Measurements from ENCODE around the gene HAND1.

The HAND1 gene

DNA sequence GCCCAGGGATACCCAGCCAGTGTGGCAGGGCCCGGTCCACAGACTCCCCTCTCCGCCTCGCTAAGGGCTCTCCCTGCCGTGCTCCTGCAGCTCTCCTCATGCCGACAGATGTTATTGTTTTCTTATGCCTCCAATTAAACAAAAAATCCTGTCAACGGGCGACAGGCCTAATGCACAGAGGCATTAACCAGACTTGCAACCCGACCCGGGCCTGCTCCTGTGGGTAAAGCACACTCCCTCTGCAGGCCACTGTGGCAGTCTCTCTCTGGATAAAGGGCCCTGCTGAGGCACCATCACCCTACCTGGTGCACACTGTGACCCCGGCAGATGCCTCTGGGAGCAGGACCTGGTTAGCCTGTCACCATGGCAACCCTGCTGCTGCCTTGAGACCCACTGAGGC lies 27.5 kb upstream of the HAND1 start:
- DNase-seq = no peak

DNA sequence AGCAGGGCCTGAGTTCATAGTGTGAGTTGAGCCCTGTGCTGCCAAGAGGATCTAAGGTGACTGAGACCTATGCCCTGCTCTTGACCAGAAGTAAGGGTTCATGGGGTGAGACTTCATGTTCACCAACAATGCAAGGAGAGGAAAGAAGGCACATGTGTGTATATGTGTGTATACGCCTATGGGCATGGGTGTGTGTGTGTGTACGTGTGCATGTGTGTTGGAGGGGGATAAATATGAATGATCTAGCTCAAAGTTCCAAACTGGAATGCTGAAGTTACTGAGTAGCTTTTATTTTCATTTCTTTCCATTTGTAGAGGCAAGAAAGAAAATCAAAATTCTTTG lies 25.6 kb upstream of the HAND1 start:
- no peak for DNase-seq

- DNase-seq = no peak
These were observed 24.2 kb upstream of the HAND1 start for GRCh38 chr5:154502180-154502579.

- no peak for DNase-seq
These were observed 23.5 kb upstream of the HAND1 start for GRCh38 chr5:154501566-154501965.

- no peak for DNase-seq
These were observed 21.0 kb upstream of the HAND1 start for GRCh38 chr5:154498994-154499393.

DNA sequence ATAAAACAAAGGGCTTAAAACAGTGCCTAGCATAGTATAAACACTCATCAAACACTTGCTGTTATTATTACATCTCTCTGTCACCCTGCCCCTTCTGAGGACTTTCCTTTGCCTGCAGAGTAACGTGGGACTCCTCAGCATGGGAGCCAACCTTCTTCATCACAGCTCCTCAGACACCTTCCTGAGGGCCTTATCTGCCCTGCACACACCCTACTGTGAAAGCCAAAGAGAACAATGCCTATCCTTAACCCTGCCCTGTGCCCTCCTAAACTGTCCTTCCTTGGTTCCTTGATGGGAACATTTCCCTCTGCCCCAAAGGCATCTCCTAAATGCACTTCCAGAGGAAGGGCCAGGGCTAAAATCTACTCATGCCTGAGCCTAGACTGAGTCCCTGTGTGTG lies 20.6 kb upstream of the HAND1 start:
- DNase-seq = no peak

DNA sequence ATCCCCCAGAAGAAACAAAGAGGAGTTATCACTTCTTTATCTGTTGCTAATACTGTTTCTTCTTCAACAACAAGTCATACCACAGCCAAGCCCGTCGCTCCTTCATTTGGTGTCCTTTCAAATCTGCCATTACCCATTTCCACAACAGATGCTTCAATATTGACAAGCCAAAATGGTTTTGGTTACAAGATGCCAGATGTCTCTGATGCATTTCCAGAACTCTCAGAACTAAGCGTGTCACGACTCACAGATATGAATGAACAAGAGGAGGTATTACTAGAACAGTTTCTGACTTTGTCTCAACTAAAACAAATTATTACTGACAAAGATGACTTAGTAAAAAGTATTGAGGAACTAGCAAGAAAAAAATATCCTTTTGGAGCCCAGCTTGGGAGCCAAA lies 16.0 kb upstream of the HAND1 start:
- no peak for DNase-seq

DNA sequence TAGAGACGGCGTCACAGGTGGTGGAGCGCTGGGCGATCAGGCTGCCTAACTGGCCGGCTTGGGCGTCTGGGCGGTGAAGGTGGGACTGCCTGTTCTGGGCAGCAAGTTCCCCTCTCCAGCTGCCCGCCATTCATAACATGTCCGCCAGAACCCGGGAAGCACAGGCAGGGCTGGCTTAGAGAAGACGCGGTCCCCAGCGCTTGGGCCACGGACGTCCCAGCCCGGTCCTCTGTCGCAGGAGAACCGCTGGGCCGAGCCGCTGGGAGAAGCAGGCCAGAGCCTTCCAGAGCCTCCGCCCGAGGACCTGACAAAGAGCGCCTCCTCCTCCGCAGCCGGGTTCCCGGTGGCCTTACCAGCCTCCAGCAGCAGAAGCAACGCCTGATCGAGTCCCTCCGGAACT lies 15.2 kb upstream of the HAND1 start:
- DNase-seq = no peak

- no peak for DNase-seq
These were observed 13.9 kb upstream of the HAND1 start for GRCh38 chr5:154491941-154492340.

- DNase-seq = no peak
These were observed 9.5 kb upstream of the HAND1 start for GRCh38 chr5:154487541-154487940.

- no peak for DNase-seq
These were observed 8.4 kb upstream of the HAND1 start for GRCh38 chr5:154486427-154486866.

- DNase-seq = no peak
These were observed 7.9 kb upstream of the HAND1 start for GRCh38 chr5:154485850-154486426.

GRCh38 chr5:154485096-154485491 lies 7.1 kb upstream of the HAND1 start:
- DNase-seq = no peak

GRCh38 chr5:154484393-154485095 lies 6.5 kb upstream of the HAND1 start:
- no peak for DNase-seq

DNA sequence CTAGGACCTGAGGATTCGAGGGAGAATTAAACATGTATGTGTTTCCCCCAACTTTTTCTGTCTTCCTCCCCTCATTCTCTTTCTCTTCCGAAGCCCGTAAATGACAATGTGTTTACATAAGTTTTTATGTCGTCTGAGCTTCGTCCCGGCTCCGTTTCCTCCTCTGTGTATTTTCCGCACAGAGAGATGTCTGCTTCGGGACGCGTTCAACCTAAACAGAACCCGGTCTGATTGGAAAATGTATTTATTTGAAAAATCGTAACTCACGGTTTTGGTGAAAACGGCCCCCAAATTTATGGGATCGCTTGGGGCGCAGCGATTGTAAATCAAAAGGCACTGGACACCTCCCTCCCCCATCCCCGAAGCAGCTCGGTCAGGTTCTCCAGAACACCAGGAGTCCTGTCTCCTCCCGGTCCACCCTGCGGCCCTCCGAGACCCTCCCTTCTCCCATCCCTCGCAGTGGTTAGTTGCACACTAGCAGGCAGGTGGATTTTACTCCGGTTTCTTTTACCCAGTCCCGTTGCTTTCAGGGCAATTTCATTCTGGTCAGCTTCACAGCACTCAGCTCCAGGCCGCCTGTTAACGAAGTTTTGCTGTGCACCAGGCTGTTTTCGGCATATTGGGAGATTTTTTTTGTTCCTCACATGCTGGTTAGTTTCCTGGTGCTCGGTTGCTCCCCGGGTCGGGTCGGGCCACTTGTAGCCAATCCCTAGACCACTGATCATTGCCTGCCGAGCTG lies 5.8 kb upstream of the HAND1 start:
- no peak for DNase-seq

- no peak for DNase-seq
These were observed 4.8 kb upstream of the HAND1 start for GRCh38 chr5:154482528-154483449.

- no peak for DNase-seq
These were observed 3.8 kb upstream of the HAND1 start for GRCh38 chr5:154481584-154482381.

- DNase-seq = no peak
These were observed 2.8 kb upstream of the HAND1 start for GRCh38 chr5:154480847-154481246.

GRCh38 chr5:154479944-154480750 lies 2.1 kb upstream of the HAND1 start:
- DNase-seq = no peak

DNA sequence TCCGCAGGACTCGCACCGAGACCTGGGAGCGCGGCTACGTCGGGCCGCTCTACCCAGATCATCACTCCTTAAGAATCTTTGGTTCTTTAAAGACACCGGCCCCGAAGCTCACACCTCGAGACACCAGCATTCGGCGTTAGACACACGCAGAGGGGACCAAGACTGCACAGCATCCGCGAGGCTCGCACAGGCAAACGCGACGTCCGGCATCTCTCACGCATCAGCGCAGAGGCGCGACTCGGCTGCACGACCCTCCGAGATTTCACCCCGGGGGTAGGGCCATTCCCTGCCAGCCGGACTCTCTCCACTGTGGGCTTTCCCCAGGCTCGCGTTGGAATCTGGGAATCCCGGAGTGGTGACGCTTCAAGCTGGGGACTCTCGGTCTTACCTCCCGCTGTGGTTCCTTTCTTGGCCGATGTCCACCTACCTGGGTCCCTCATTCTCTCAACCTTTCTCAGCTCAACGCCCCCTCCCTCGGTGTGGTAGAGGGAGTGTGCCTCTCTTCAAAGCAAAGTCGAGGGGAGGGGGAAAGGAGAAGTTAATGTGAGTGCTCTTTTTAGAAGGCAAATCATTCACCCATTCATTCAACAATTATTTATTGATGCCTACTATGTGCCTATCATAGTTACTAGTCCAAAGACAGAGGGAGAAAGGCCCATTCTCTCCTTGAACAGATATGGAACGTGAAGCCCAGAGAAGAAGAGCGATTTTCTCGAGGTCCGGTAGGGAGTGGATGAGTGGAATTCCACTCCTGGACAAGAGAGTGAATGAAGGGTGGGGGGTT lies 1.3 kb upstream of the HAND1 start:
- DNase-seq = no peak

- no peak for DNase-seq
These were observed 729 bp upstream of the HAND1 start for GRCh38 chr5:154478752-154479159.
